ENCODE data around the gene EHBP1.

- TF ChIP-seq ZNF274 (IDR thresholded peaks at IDR 0.05; ENCODE audit: low read depth, low read length) (no peak), YY1 (IDR thresholded peaks at IDR 0.05; ENCODE audit: insufficient read depth, insufficient read length) (no peak)
Observed at GRCh38 chr2:62789518-62789917, 84.0 kb downstream of the EHBP1 start.
